GM10248 (cell line): ENCODE measurements around the gene SEMA7A.
A peak's percentile ranks its signal among the peaks of the same experiment; 100 is the strongest.
"Not testable (repeated sequence)": the region's sequence is repeated elsewhere in the genome, so short reads cannot be mapped to it uniquely, and the experiment has no call there.

Experiments used
- CTCF ChIA-PET: fragments of 300-600 bp; sonication (Branson Sonifier 250); formaldehyde crosslinking; extraction: SDS; loops from one replicate; lab custom pipeline; 2021; ENCODE audit warnings: antibody characterized with exemption; lab: Yijun Ruan, JAX
- POLR2A ChIA-PET: fragments of 350-650 bp; sonication (Branson Sonifier 250); formaldehyde crosslinking; extraction: SDS; loops from one replicate; lab custom pipeline; 2020; ENCODE audit warnings: antibody characterized with exemption; lab: Yijun Ruan, JAX
- DNase-seq: peaks from one replicate; pipeline ENCODE4 v3.0.0; 2012; ENCODE audit errors: extremely low spot score
- TF ChIP-seq, protein P1 (sequence below): IDR thresholded peaks from 2 replicates; pipeline ENCODE4 v1.5.1; 2012; ENCODE audit warnings: mild to moderate bottlenecking, low read depth; ENCODE audit errors: extremely low read depth, missing control alignments, control extremely low read depth

The SEMA7A gene

DNA sequence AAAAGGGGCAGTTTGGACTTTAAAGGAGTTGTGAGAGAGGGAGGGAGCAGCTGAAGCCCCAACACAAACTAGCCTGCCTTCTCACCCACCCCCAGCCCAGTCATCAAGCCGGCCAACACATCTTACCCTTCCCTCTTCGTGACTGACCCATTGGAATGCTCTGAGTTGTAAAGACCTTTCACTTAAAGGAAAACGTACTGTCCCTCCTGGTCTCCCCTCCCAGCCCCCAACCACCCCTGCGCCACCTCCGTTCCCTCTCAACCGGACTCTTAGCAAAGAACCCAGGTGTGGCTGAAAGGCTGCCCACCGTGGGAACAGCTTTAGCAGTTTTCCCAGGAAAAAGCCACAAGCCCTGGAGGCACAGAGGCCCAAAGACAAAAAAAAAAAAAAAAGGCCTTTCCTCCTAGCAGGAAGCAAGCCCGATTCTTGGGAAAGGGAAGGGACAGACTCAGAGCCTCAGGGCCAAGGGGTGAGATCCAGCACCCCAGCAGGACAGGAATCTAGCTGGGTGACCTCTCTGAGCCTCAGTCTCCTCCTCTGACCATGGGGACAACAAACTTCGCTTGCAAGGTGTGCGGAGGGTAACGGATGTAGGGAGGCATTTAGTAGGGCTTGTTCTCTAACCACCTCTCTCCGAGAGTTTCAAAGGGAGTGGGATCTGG lies 68.7 kb downstream of the SEMA7A start:
- peak; percentile 7 for DNase-seq
- ChIA-PET POLR2A (no interaction called here), CTCF (interaction anchor here (1.2 to 22.3 kb wide), 2 partner anchors 17 to 71 kb away, joined by 3 to 827 read pairs; partner anchors contain the start of gene SEMA7A)
- TF ChIP-seq, protein P1, sequence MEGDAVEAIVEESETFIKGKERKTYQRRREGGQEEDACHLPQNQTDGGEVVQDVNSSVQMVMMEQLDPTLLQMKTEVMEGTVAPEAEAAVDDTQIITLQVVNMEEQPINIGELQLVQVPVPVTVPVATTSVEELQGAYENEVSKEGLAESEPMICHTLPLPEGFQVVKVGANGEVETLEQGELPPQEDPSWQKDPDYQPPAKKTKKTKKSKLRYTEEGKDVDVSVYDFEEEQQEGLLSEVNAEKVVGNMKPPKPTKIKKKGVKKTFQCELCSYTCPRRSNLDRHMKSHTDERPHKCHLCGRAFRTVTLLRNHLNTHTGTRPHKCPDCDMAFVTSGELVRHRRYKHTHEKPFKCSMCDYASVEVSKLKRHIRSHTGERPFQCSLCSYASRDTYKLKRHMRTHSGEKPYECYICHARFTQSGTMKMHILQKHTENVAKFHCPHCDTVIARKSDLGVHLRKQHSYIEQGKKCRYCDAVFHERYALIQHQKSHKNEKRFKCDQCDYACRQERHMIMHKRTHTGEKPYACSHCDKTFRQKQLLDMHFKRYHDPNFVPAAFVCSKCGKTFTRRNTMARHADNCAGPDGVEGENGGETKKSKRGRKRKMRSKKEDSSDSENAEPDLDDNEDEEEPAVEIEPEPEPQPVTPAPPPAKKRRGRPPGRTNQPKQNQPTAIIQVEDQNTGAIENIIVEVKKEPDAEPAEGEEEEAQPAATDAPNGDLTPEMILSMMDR, result no peak

DNA sequence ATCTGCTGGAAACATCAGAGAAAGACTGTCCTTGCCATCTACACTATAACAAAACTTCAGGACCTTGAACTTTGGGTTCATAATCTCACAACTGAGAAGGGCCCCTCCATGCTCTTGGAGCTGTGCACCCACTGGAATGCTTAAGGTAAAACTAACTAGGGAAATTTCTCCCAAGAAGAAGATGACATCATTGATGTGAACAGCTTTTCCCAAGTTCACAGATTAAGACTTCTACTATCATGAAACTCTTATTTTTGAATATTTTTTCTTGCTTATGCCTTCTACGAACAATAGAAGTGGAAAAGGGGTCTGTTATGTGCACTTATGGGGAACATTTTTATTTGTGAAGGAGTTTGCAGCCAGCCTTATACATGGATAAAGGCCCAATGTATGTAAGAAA lies 71.3 kb downstream of the SEMA7A start:
- no peak for DNase-seq
- ChIA-PET CTCF (interaction anchor here (1.1 to 2.0 kb wide), 5 partner anchors 10 to 409 kb away, joined by 4 to 7 read pairs (median 4); no protein-coding TSS in a partner anchor), POLR2A (interaction anchor here (0.6 kb wide), 1 partner anchor 508 kb away, joined by 3 read pairs; no protein-coding TSS in a partner anchor)
- TF ChIP-seq, protein P1, result no peak

DNA sequence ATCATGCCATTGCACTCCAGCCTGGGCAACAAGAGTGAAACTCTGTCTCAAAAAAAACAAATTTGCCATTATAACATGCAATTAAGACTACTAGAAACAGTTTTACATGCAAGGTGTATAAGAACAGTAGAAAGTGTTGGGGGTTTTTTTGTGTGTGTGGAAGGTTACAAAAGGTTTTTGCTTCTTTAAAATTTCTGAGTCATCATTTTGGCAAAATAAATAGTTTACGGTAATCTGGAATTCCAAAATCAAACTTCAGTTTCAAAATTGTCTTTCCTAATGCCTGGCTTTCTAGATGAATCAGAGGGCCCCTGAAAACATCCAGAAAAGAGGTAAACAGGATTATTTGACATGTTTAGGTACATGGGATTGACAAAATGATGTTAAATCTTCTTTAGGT lies 72.9 kb downstream of the SEMA7A start:
- CTCF ChIA-PET, result interaction anchor here (0.8 to 1.8 kb wide), 2 partner anchors 11 to 15 kb away, joined by 3 to 4 read pairs; no protein-coding TSS in a partner anchor
- DNase-seq, POLR2A ChIA-PET: not testable (repeated sequence)

DNA sequence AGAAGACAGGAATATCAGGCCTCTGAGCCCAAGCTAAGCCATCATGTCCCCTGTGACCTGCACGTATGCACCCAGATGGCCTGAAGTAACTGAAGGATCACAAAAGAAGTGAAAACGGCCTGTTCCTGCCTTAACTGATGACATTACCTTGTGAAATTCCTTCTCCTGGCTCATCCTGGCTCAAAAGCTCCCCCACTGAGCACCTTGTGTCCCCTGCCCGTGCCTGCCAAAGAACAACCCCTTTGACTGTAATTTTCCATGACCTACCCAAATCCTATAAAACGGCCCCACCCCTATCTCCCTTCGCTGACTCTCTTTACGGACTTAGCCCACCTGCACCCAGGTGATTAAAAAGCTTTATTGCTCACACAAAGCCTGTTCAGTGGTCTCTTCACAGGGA lies 74.4 kb downstream of the SEMA7A start:
- DNase-seq, POLR2A ChIA-PET: not testable (repeated sequence)
- CTCF ChIA-PET, result interaction anchor here (1.1 kb wide), 1 partner anchor 39 kb away, joined by 3 read pairs; no protein-coding TSS in a partner anchor
